M059J (cell line): ENCODE measurements around the gene UNC5C. TPM values are rescaled to one million over a fixed set of nuclear protein-coding genes. Genes with fewer than 3 reads are reported as not detected.

Source experiments
- DNase-seq: peaks from one replicate; pipeline ENCODE4 v3.0.0-alpha.2; 2012; ENCODE audit warnings: low read depth
- total RNA-seq: library from RNA; depleted of rRNA; stranded (reverse); fragments of >200 nt; shearing (Covaris generic); gene quantifications from 2 replicates; pipeline ENCODE4 v1.2.3, GENCODE V29; 2014

The UNC5C gene
- total RNA-seq, 1 experiment from 2014 or later = 2.1 TPM

GRCh38 chr4:95522682-95523530 lies 25.9 kb downstream of the UNC5C start:
- no peak for DNase-seq

- DNase-seq = no peak
Measured at GRCh38 chr4:95517576-95518345, 31.0 kb downstream of the UNC5C start.

- DNase-seq = no peak
Measured at GRCh38 chr4:95516528-95517017, 32.2 kb downstream of the UNC5C start.

GRCh38 chr4:95515589-95515988 lies 33.2 kb downstream of the UNC5C start:
- no peak for DNase-seq

GRCh38 chr4:95513022-95513421 lies 35.8 kb downstream of the UNC5C start:
- DNase-seq = no peak

- no peak for DNase-seq
Measured at GRCh38 chr4:95511477-95511876, 37.3 kb downstream of the UNC5C start.

GRCh38 chr4:95510877-95511276 lies 37.9 kb downstream of the UNC5C start:
- DNase-seq = peak; percentile 9

- peak; percentile 26 for DNase-seq
Measured at GRCh38 chr4:95510145-95510544, 38.6 kb downstream of the UNC5C start.

- peak; percentile 16 for DNase-seq
Measured at GRCh38 chr4:95508421-95508820, 40.4 kb downstream of the UNC5C start.

- DNase-seq = no peak
Measured at GRCh38 chr4:95507561-95507960, 41.2 kb downstream of the UNC5C start.

GRCh38 chr4:95507147-95507546 lies 41.6 kb downstream of the UNC5C start:
- peak; percentile 58 for DNase-seq

GRCh38 chr4:95506264-95506663 lies 42.5 kb downstream of the UNC5C start:
- peak; percentile 86 for DNase-seq

- DNase-seq = no peak
Measured at GRCh38 chr4:95505799-95506198, 43.0 kb downstream of the UNC5C start.

- DNase-seq = peak; percentile 75
Measured at GRCh38 chr4:95505151-95505550, 43.6 kb downstream of the UNC5C start.

GRCh38 chr4:95504501-95504900 lies 44.3 kb downstream of the UNC5C start:
- no peak for DNase-seq

- no peak for DNase-seq
Measured at GRCh38 chr4:95500361-95500760, 48.4 kb downstream of the UNC5C start.

- DNase-seq = peak; percentile 27
Measured at GRCh38 chr4:95499291-95499696, 49.5 kb downstream of the UNC5C start.

GRCh38 chr4:95494186-95494585 lies 54.6 kb downstream of the UNC5C start:
- DNase-seq = no peak

- no peak for DNase-seq
Measured at GRCh38 chr4:95478679-95479078, 70.1 kb downstream of the UNC5C start.

GRCh38 chr4:95476121-95476520 lies 72.7 kb downstream of the UNC5C start:
- DNase-seq = no peak

- no peak for DNase-seq
Measured at GRCh38 chr4:95472534-95472933, 76.2 kb downstream of the UNC5C start.

GRCh38 chr4:95470622-95471021 lies 78.2 kb downstream of the UNC5C start:
- no peak for DNase-seq

GRCh38 chr4:95469617-95470016 lies 79.2 kb downstream of the UNC5C start:
- DNase-seq = no peak
